ENCODE data around the gene DAG1. TPM values are rescaled to one million over a fixed set of nuclear protein-coding genes. Genes with fewer than 3 reads are reported as not detected.

DAG1 gene
- total and polyA plus RNA-seq, 2 donors (not counting 1 experiment from before 2014, with no cell fraction given), result 48.7 TPM

DNA sequence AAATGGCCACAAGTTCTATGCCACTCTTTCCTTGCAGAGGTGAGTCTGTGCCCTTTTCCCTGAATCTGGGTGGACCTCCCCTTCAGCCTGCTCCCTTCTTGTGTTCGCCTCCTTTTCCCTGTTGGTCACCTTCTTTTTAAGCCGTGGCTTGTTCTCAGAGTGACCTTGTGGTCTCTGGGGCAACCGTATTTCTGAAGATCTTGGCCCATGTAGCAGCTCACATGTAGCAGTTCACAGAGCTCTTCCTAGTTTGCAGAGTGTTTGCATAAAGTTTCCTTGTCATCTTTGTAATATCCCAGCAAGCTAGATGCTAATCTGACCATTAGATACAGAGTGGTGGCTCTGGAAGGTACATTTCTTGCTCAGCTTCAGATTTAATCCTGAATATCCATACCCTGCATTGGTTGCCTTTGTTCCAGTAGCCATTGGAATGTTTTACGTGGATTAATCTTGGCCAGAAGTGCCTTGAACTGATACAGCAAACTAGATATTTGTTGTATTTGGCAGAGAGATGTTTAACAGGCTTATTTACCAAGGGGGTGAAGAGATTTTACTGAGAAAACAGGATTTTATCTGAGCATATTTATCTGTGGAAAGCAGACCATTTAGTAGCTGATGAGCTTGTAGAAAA is 43.5 kb downstream of the DAG1 start:
- Histone ChIP-seq H3K79me2 (ENCODE audit: control insufficient read depth, insufficient read depth, low read length) (no peaks in the 10 kb centered on the region), H4K20me1 (ENCODE audit: control insufficient read depth, extremely low read depth, insufficient read depth, low read length) (no peaks in the 10 kb centered on the region), H3K27me3 (ENCODE audit: control insufficient read depth, insufficient read depth, low read length) (no peaks in the 10 kb centered on the region), H3K4me2 (ENCODE audit: extremely low read depth, insufficient read depth, low read length) (no peak overlapping the region), H3K4me1 (ENCODE audit: control insufficient read depth, extremely low read depth, insufficient read depth, low read length) (no peaks in the 10 kb centered on the region), H3K36me3 (ENCODE audit: control insufficient read depth, insufficient read depth, low read length) (peaks cover 6% of the 10 kb centered on the region), H3K4me3 (replicated peaks in 1 of 4; ENCODE audit: control extremely low read depth in 1 of 4, insufficient read depth in 1 of 4, low read depth in 3 of 4, low read length in 4 of 4) (no peak overlapping the region), H3K9ac (ENCODE audit: insufficient read depth, low read length) (no peak overlapping the region), H2AFZ (ENCODE audit: low read length) (no peak overlapping the region), H3K9me3 (ENCODE audit: control insufficient read depth, insufficient read depth, low read depth, low read length) (no peaks in the 10 kb centered on the region), H3K27ac (ENCODE audit: insufficient read depth, low read length) (no peak overlapping the region)
- DNase-seq (ENCODE audit: low read depth in 2 of 2), result no peak
- TF ChIP-seq, protein P1, sequence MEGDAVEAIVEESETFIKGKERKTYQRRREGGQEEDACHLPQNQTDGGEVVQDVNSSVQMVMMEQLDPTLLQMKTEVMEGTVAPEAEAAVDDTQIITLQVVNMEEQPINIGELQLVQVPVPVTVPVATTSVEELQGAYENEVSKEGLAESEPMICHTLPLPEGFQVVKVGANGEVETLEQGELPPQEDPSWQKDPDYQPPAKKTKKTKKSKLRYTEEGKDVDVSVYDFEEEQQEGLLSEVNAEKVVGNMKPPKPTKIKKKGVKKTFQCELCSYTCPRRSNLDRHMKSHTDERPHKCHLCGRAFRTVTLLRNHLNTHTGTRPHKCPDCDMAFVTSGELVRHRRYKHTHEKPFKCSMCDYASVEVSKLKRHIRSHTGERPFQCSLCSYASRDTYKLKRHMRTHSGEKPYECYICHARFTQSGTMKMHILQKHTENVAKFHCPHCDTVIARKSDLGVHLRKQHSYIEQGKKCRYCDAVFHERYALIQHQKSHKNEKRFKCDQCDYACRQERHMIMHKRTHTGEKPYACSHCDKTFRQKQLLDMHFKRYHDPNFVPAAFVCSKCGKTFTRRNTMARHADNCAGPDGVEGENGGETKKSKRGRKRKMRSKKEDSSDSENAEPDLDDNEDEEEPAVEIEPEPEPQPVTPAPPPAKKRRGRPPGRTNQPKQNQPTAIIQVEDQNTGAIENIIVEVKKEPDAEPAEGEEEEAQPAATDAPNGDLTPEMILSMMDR (conservative IDR thresholded peaks at IDR 0.05 in 1 of 2, IDR thresholded peaks at IDR 0.05 in 1 of 2; ENCODE audit: low read depth in 1 of 2, low read length in 2 of 2), result no peak
- no peak for TF ChIP-seq EZH2 (IDR thresholded peaks at IDR 0.05; ENCODE audit: low read length, missing control alignments)

DNA sequence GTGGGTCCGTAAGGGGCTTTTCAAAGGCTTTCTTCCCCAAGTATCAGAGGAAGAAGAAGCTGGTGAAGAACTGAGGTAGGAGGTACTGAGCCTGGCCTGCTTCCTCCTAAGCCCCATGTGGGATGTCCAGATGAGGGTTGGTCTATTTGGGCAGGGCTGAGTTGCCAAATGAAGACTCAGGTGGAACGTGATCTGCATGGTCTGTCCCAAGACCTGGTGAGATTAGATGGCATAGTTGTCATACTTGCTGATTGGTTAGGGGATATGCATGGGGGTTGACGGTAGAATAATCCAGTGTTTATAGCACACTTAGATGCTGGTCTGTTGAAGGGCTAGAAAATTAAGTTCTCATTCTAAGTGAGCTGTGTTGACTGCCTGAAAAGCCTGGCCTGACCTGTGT is 47.9 kb downstream of the DAG1 start:
- H3K36me3 ChIP-seq (ENCODE audit: control insufficient read depth, insufficient read depth, low read length), result peaks cover 3% of the 10 kb centered on the region
- H3K4me2 ChIP-seq (ENCODE audit: extremely low read depth, insufficient read depth, low read length), result no peak overlapping the region
- H3K27me3 ChIP-seq (ENCODE audit: control insufficient read depth, insufficient read depth, low read length), result no peaks in the 10 kb centered on the region
- no peak overlapping the region for H3K9ac ChIP-seq (ENCODE audit: insufficient read depth, low read length)
- no peaks in the 10 kb centered on the region for H3K4me1 ChIP-seq (ENCODE audit: control insufficient read depth, extremely low read depth, insufficient read depth, low read length)
- no peaks in the 10 kb centered on the region for H4K20me1 ChIP-seq (ENCODE audit: control insufficient read depth, extremely low read depth, insufficient read depth, low read length)
- no peak overlapping the region for H3K27ac ChIP-seq (ENCODE audit: insufficient read depth, low read length)
- DNase-seq (ENCODE audit: low read depth in 2 of 2), result no peak
- TF ChIP-seq, protein P1 (conservative IDR thresholded peaks at IDR 0.05 in 1 of 2, IDR thresholded peaks at IDR 0.05 in 1 of 2; ENCODE audit: low read depth in 1 of 2, low read length in 2 of 2), result no peak
- H3K4me3 ChIP-seq (replicated peaks in 1 of 4; ENCODE audit: control extremely low read depth in 1 of 4, insufficient read depth in 1 of 4, low read depth in 3 of 4, low read length in 4 of 4), result no peak overlapping the region
- no peaks in the 10 kb centered on the region for H3K9me3 ChIP-seq (ENCODE audit: control insufficient read depth, insufficient read depth, low read depth, low read length)
- H2AFZ ChIP-seq (ENCODE audit: low read length), result no peak overlapping the region
- H3K79me2 ChIP-seq (ENCODE audit: control insufficient read depth, insufficient read depth, low read length), result no peaks in the 10 kb centered on the region

DNA sequence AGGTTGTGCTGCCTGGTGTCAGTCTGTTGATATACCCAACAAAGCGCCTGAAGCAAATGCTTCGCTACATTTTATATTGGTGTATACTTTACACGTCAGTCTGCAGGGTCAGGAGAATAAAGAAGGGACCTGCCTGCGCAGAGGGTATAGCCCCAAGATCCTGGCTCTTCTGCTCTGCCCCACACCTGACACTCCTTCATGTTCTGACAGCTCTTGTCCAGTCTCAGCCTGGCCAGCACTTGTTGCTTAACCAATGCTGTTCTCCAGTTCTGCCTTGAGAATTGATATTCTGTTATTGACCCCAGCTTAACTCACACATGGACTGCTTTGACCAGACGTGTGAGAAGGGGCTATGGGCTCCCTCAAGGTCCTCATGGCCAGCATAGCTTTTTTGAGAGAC is 48.4 kb downstream of the DAG1 start:
- Histone ChIP-seq H3K79me2 (ENCODE audit: control insufficient read depth, insufficient read depth, low read length) (no peaks in the 10 kb centered on the region), H3K27me3 (ENCODE audit: control insufficient read depth, insufficient read depth, low read length) (no peaks in the 10 kb centered on the region), H3K36me3 (ENCODE audit: control insufficient read depth, insufficient read depth, low read length) (peaks cover 3% of the 10 kb centered on the region), H3K4me2 (ENCODE audit: extremely low read depth, insufficient read depth, low read length) (no peak overlapping the region), H4K20me1 (ENCODE audit: control insufficient read depth, extremely low read depth, insufficient read depth, low read length) (no peaks in the 10 kb centered on the region), H3K27ac (ENCODE audit: insufficient read depth, low read length) (no peak overlapping the region), H3K9ac (ENCODE audit: insufficient read depth, low read length) (no peak overlapping the region), H3K4me3 (replicated peaks in 1 of 4; ENCODE audit: control extremely low read depth in 1 of 4, insufficient read depth in 1 of 4, low read depth in 3 of 4, low read length in 4 of 4) (no peak overlapping the region), H2AFZ (ENCODE audit: low read length) (no peak overlapping the region), H3K9me3 (ENCODE audit: control insufficient read depth, insufficient read depth, low read depth, low read length) (no peaks in the 10 kb centered on the region), H3K4me1 (ENCODE audit: control insufficient read depth, extremely low read depth, insufficient read depth, low read length) (no peaks in the 10 kb centered on the region)
- TF ChIP-seq EZH2 (IDR thresholded peaks at IDR 0.05; ENCODE audit: low read length, missing control alignments), result no peak
- no peak for DNase-seq (ENCODE audit: low read depth in 2 of 2)
